ENCODE data around the gene SHB.

Gene SHB

DNA sequence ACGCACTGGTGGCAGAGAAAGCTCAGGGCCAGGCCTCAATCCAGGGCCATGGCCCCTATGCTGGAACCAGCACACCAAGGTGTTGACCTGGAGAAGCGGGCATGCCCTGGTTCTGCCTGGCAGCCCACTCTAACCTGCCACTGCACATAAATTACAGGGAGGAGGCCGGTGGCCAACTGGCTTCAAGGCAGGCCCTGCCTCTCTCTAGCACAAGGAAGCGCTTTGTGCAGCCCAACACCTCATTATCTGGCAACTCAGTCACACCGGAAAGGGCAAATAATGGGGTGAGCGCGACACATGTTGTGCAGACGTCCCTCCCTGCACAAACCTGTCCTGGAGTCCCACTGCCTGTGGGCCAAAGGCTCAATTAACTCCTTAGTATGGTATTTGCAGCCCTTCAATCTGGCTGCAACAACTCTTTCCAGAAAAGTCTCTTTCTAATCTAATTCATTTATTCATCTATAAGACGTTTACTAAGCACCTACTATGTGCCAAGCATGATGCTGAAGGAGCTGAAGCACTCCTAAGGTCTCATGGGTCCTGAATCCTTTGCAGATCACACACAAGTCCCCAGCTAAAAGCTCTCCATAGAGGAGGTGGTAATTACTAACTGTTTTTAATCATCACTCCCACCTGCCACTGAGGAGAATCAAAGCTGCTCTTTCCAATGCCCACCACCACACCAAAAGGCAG lies 24.9 kb downstream of the SHB start:
- Mint-ChIP-seq H3K4me1 (ENCODE audit: low read depth) (peaks cover 5% of the 10 kb centered on the region), H3K36me3 (no peaks in the 10 kb centered on the region), H3K27ac (no peak overlapping the region), H3K27me3 (no peaks in the 10 kb centered on the region), H3K9me3 (ENCODE audit: low read depth) (no peaks in the 10 kb centered on the region), H3K4me3 (no peak overlapping the region)

- Mint-ChIP-seq H3K27me3 (no peaks in the 10 kb centered on the region), H3K4me1 (ENCODE audit: low read depth) (peaks cover 3% of the 10 kb centered on the region)
Observed at GRCh38 chr9:38042626-38043357, 26.2 kb downstream of the SHB start.

DNA sequence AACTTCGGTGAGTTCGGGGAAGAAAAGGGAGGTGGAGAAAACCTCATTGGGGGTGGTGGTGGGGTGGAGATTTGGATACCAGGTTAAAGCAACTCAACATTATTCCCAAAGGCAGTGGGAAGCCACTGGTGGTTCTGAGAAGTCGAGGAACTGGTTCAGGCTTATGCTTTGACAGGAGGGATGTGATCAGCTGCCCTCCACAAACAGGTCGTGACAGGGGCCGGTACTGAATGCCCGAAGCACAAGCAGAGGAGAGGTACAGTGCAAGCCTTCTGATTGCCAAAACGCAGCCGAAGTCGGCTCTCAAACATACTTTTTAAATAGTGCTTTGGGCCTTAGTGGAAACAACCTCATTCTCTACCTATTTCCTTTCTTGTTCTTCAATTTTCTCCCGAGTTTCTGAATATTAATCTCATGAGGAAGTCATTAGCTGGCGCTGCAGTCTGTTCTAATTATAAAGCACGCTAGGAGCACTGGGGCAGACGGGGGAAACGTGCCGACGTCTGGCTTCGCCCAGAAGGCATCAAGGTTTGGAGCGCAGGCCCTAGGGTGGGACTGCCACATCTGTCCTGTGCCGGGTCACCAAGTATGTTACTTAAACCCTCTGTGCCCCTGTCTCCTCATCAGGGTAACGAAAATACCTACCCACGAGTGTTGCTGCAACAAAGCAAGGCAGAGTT lies 27.3 kb downstream of the SHB start:
- no peaks in the 10 kb centered on the region for H3K27me3 Mint-ChIP-seq
- H3K4me1 Mint-ChIP-seq (ENCODE audit: low read depth), result no peaks in the 10 kb centered on the region
- H3K9me3 Mint-ChIP-seq (ENCODE audit: low read depth), result no peaks in the 10 kb centered on the region
- H3K27ac Mint-ChIP-seq, result no peak overlapping the region
- H3K36me3 Mint-ChIP-seq, result no peaks in the 10 kb centered on the region
- no peak overlapping the region for H3K4me3 Mint-ChIP-seq

More at GRCh38 chr9:38042626-38043357, 26.2 kb downstream of the SHB start:
- H3K27ac Mint-ChIP-seq, result no peak overlapping the region
- no peaks in the 10 kb centered on the region for H3K36me3 Mint-ChIP-seq
- no peak overlapping the region for H3K4me3 Mint-ChIP-seq
- H3K9me3 Mint-ChIP-seq (ENCODE audit: low read depth), result no peaks in the 10 kb centered on the region

- no peak overlapping the region for H3K27ac Mint-ChIP-seq
- no peaks in the 10 kb centered on the region for H3K9me3 Mint-ChIP-seq (ENCODE audit: low read depth)
- H3K27me3 Mint-ChIP-seq, result no peaks in the 10 kb centered on the region
Observed at GRCh38 chr9:38039907-38040682, 28.9 kb downstream of the SHB start.

DNA sequence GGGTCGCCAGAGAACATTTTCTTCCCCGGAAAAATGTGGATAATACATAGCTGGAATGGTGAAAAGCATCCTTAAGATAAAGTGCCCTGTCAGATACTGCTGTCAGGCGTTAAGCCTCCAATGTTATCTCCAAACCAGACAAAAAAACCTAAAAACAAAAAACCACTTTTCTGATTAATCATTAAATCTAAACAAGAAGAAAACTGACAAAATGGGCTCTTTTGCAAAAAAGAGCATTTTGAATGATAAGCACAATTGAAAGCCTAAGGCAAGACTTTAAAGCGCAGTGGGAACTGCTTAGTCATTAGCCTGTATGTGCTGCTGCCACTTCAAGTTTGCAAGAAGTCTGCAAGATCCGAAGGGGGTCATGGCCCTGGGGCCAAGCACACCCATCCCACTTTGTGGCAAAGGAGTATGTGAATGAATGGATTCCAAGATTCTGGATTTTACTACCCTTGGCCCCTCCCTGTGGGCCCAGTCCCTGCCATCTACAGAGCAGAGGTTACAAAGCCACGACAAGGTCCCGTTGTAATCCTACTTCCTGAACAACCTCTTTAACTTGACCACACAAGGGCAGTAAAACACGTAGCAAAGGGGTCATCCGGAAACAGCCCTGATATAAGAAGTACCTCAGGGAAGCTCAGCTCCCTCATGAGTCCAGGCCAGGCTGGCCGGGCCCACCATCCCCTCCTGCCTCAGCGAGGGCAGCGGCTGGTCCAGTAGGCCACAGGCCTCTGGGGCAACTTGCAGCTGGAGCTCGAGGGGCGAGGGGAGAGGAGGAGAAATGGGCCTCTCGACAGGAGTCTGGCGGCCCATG lies 29.7 kb downstream of the SHB start:
- Mint-ChIP-seq H3K36me3 (no peaks in the 10 kb centered on the region), H3K4me3 (no peak overlapping the region), H3K27ac (no peak overlapping the region), H3K4me1 (ENCODE audit: low read depth) (no peaks in the 10 kb centered on the region), H3K9me3 (ENCODE audit: low read depth) (no peaks in the 10 kb centered on the region), H3K27me3 (no peaks in the 10 kb centered on the region)

More at GRCh38 chr9:38039907-38040682, 28.9 kb downstream of the SHB start:
- no peaks in the 10 kb centered on the region for H3K4me1 Mint-ChIP-seq (ENCODE audit: low read depth)
- H3K4me3 Mint-ChIP-seq, result no peak overlapping the region
- no peaks in the 10 kb centered on the region for H3K36me3 Mint-ChIP-seq

DNA sequence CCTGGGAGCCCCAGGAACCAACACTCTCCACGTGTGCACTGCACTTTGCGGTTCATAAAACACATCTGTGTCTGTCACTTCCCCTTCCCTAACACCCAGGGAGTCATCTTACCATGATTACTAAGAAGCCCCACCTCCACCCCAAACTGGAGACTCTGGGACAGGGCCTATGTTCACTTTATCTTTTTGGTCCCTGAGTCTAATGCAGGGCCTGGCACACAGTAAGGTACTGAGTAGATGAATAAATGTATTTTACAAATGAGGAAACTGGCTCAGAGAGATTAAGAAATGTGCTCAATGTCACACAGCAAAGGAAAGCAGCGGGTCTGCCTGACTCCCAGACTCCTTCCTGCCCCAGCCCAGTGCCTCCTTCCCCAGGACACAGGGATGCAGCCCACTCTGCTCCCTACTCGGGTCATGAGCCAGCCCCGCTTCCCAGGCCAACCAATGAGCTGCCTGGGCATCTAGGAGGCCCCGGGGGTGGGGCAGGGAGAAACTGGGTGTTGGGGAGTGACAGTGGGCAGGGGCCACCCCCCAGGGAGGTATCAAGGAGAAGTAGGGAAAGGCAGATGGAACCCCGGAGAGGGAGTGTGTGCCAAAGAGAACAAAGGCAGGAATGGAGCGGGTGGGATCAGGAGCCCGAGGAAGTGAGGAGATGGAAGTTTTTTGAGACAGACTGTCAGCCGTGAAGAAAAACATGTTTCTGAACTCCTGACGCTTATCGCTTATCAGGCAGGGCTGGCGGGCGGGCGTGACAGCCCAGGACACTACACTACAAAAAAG lies 30.5 kb downstream of the SHB start:
- Mint-ChIP-seq H3K36me3 (no peaks in the 10 kb centered on the region), H3K27ac (no peak overlapping the region), H3K27me3 (no peaks in the 10 kb centered on the region), H3K4me3 (no peak overlapping the region), H3K9me3 (ENCODE audit: low read depth) (no peaks in the 10 kb centered on the region), H3K4me1 (ENCODE audit: low read depth) (no peaks in the 10 kb centered on the region)

DNA sequence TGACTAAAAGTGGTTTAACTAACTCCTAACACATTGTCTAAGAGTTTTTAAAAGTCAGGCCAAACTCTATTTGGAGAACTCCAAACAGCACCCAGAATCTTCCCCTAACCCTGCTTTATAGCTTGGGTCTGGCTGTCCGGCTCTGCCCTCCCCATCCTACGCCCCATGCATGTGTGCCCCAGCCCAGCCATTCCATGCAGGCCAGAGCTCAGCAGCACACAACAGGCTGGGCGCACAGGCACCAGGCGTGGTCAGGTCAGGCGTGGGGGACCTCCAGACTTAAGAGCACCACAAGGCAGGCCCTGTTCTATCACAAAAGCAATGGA lies 31.1 kb downstream of the SHB start:
- Mint-ChIP-seq H3K4me1 (ENCODE audit: low read depth) (no peaks in the 10 kb centered on the region), H3K27ac (no peak overlapping the region), H3K9me3 (ENCODE audit: low read depth) (no peaks in the 10 kb centered on the region)

GRCh38 chr9:38036359-38037084 lies 32.5 kb downstream of the SHB start:
- H3K4me1 Mint-ChIP-seq (ENCODE audit: low read depth), result no peaks in the 10 kb centered on the region
- no peaks in the 10 kb centered on the region for H3K9me3 Mint-ChIP-seq (ENCODE audit: low read depth)
- H3K4me3 Mint-ChIP-seq, result no peak overlapping the region
- H3K36me3 Mint-ChIP-seq, result no peaks in the 10 kb centered on the region
- no peak overlapping the region for H3K27ac Mint-ChIP-seq
- H3K27me3 Mint-ChIP-seq, result no peaks in the 10 kb centered on the region

More for the DNA sequence above, 31.1 kb downstream of the SHB start:
- H3K27me3 Mint-ChIP-seq, result no peaks in the 10 kb centered on the region
- no peaks in the 10 kb centered on the region for H3K36me3 Mint-ChIP-seq
- no peak overlapping the region for H3K4me3 Mint-ChIP-seq

GRCh38 chr9:38035873-38036272 lies 33.2 kb downstream of the SHB start:
- Mint-ChIP-seq H3K4me1 (ENCODE audit: low read depth) (no peaks in the 10 kb centered on the region), H3K36me3 (no peaks in the 10 kb centered on the region)

DNA sequence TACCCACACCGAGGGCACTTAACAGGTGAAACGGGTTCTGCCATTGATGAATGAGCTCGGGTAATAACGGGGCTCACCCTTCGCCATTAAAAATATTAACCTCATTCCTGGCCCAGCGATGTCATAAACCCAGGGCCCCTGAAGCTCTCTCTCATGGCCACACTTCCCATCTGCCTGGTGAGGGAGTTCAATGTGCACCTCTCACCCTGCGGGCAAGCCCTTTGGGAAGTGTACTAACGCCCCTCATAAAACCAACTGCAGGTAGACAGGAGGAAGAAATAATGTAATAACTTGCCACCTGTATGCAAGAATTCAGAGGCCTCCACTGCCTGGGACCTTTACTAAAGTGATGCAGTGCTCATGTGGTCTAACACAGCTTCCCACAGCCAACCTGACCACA lies 35.1 kb downstream of the SHB start:
- Mint-ChIP-seq H3K27me3 (no peaks in the 10 kb centered on the region), H3K4me1 (ENCODE audit: low read depth) (peaks cover 5% of the 10 kb centered on the region), H3K9me3 (ENCODE audit: low read depth) (no peaks in the 10 kb centered on the region), H3K4me3 (no peak overlapping the region), H3K27ac (no peak overlapping the region), H3K36me3 (no peaks in the 10 kb centered on the region)

More at GRCh38 chr9:38035873-38036272, 33.2 kb downstream of the SHB start:
- Mint-ChIP-seq H3K27ac (no peak overlapping the region), H3K9me3 (ENCODE audit: low read depth) (no peaks in the 10 kb centered on the region), H3K4me3 (no peak overlapping the region), H3K27me3 (no peaks in the 10 kb centered on the region)

GRCh38 chr9:38032266-38033110 lies 36.5 kb downstream of the SHB start:
- Mint-ChIP-seq H3K4me3 (no peak overlapping the region), H3K27ac (no peak overlapping the region), H3K9me3 (ENCODE audit: low read depth) (no peaks in the 10 kb centered on the region), H3K36me3 (no peaks in the 10 kb centered on the region), H3K4me1 (ENCODE audit: low read depth) (peaks cover 5% of the 10 kb centered on the region), H3K27me3 (no peaks in the 10 kb centered on the region)

DNA sequence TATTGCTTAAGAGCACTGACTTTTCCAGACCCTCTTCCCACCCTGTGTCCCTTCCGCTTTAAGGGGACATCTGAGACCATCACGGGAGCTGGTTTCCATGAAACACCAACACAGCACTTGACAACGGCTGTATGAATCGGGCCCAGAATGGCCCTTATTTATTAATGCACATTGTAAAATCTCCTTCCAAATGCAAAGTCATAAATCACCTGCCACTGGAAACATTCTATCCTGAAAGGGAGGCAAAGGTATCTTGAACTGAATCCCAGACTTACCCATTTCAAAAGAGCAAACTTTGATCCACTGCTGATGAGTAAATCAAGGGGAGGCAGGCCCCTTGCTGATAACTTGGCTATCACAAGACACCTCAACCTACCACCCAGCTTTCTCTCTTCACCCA lies 37.4 kb downstream of the SHB start:
- H3K4me3 Mint-ChIP-seq, result no peak overlapping the region
- no peaks in the 10 kb centered on the region for H3K36me3 Mint-ChIP-seq
- no peaks in the 10 kb centered on the region for H3K27me3 Mint-ChIP-seq
- H3K27ac Mint-ChIP-seq, result no peak overlapping the region
- no peaks in the 10 kb centered on the region for H3K9me3 Mint-ChIP-seq (ENCODE audit: low read depth)
- H3K4me1 Mint-ChIP-seq (ENCODE audit: low read depth), result peaks cover 5% of the 10 kb centered on the region
